IPS DF 6.9 (cell line): Measurements from ENCODE around the gene EYA4.
"Not testable (repeated sequence)": the region's sequence is repeated elsewhere in the genome, so short reads cannot be mapped to it uniquely, and the experiment has no call there.

Experiments
- DNase-seq: peaks from one replicate; pipeline ENCODE4 v3.0.0-alpha.2; 2013; ENCODE audit warnings: low read depth, low spot score
- H3K27ac ChIP-seq: one replicate; pipeline ENCODE4 v1.5.1; 2013; ENCODE audit warnings: low read length, control low read depth
- H3K27me3 ChIP-seq: 2 replicates; pipeline ENCODE4 v1.6.1; 2013; ENCODE audit warnings: mild to moderate bottlenecking, low read length; ENCODE audit not compliant: control insufficient read depth, insufficient read depth
- H3K36me3 ChIP-seq: 2 replicates; pipeline ENCODE4 v1.6.1; 2013; ENCODE audit warnings: low read length; ENCODE audit not compliant: control insufficient read depth, insufficient read depth
- H3K4me1 ChIP-seq: 2 replicates; pipeline ENCODE4 v1.6.1; 2013; ENCODE audit warnings: low read length; ENCODE audit not compliant: control insufficient read depth, insufficient read depth
- H3K4me3 ChIP-seq: 2 replicates; pipeline ENCODE4 v1.5.1; 2013; ENCODE audit warnings: mild to moderate bottlenecking, low read length
- H3K9me3 ChIP-seq: 2 replicates; pipeline ENCODE4 v1.6.1; 2013; ENCODE audit warnings: low read length, inconsistent platforms; ENCODE audit not compliant: control insufficient read depth, insufficient read depth
- WGBS: extraction: QIAGEN DNeasy Blood & Tissue Kit; methylation state at CpG from one replicate; pipeline ENCODE4 v1.1.7; 2013; ENCODE audit warnings: mixed read lengths, missing lambda C conversion rate; ENCODE audit not compliant: insufficient read length, insufficient coverage; 5-methylcytosine and 5-hydroxymethylcytosine counted together

The EYA4 gene

GRCh38 chr6:133551436-133551835 lies 310.3 kb downstream of the EYA4 start:
- Histone ChIP-seq H3K36me3 (no peaks in the 10 kb centered on the region), H3K9me3 (no peaks in the 10 kb centered on the region), H3K4me3 (no peak overlapping the region), H3K4me1 (no peaks in the 10 kb centered on the region; the same call in 1 of the 2 replicates), H3K27ac (no peak overlapping the region), H3K27me3 (no peaks in the 10 kb centered on the region)
- DNase-seq = no peak
- WGBS = no CpG with 5 or more reads among the region's 3 CpGs

GRCh38 chr6:133551847-133552341 lies 310.7 kb downstream of the EYA4 start:
- Histone ChIP-seq H3K36me3 (no peaks in the 10 kb centered on the region), H3K4me1 (no peaks in the 10 kb centered on the region; the same call in 1 of the 2 replicates), H3K9me3 (no peaks in the 10 kb centered on the region), H3K4me3 (no peak overlapping the region), H3K27ac (no peak overlapping the region), H3K27me3 (no peaks in the 10 kb centered on the region)
- no peak for DNase-seq
- no CpG with 5 or more reads among the region's 6 CpGs for WGBS

GRCh38 chr6:133553652-133554051 lies 312.5 kb downstream of the EYA4 start:
- Histone ChIP-seq H3K4me3 (no peak overlapping the region), H3K36me3 (no peaks in the 10 kb centered on the region), H3K27ac (no peak overlapping the region), H3K9me3 (no peaks in the 10 kb centered on the region), H3K4me1 (no peaks in the 10 kb centered on the region), H3K27me3 (no peaks in the 10 kb centered on the region)
- WGBS = no CpG with 5 or more reads among the region's 4 CpGs
- DNase-seq = no peak

- WGBS = no CpG with 5 or more reads among the region's 1 CpG
- H3K4me1 ChIP-seq, H3K27me3 ChIP-seq, DNase-seq, H3K27ac ChIP-seq, H3K36me3 ChIP-seq, H3K4me3 ChIP-seq, H3K9me3 ChIP-seq: not testable (repeated sequence)
Measured at GRCh38 chr6:133554121-133554520, 313.0 kb downstream of the EYA4 start.

GRCh38 chr6:133555685-133556084 lies 314.5 kb downstream of the EYA4 start:
- H3K27ac ChIP-seq = no peak overlapping the region
- H3K4me3 ChIP-seq = no peak overlapping the region

GRCh38 chr6:133559926-133560325 lies 318.8 kb downstream of the EYA4 start:
- Histone ChIP-seq H3K27me3 (no peaks in the 10 kb centered on the region), H3K9me3 (no peaks in the 10 kb centered on the region), H3K4me3 (no peak overlapping the region), H3K27ac (no peak overlapping the region), H3K36me3 (no peaks in the 10 kb centered on the region), H3K4me1 (no peaks in the 10 kb centered on the region)
- WGBS = no CpG with 5 or more reads among the region's 2 CpGs
- no peak for DNase-seq

More at GRCh38 chr6:133555685-133556084, 314.5 kb downstream of the EYA4 start:
- H3K9me3 ChIP-seq = no peaks in the 10 kb centered on the region
- no peak for DNase-seq
- H3K4me1 ChIP-seq = no peaks in the 10 kb centered on the region
- H3K27me3 ChIP-seq = no peaks in the 10 kb centered on the region
- WGBS = no CpG with 5 or more reads among the region's 2 CpGs
- H3K36me3 ChIP-seq = no peaks in the 10 kb centered on the region

- no peak overlapping the region for H3K4me3 ChIP-seq
- H3K9me3 ChIP-seq = no peaks in the 10 kb centered on the region
- no CpG with 5 or more reads among the region's 6 CpGs for WGBS
- DNase-seq = no peak
- H3K4me1 ChIP-seq = no peaks in the 10 kb centered on the region
- no peaks in the 10 kb centered on the region; the same call in 1 of the 2 replicates for H3K27me3 ChIP-seq
- no peak overlapping the region for H3K27ac ChIP-seq
- no peaks in the 10 kb centered on the region for H3K36me3 ChIP-seq
Measured at GRCh38 chr6:133567636-133568035, 326.5 kb downstream of the EYA4 start.

GRCh38 chr6:133568970-133569889 lies 328.1 kb downstream of the EYA4 start:
- Histone ChIP-seq H3K36me3 (no peaks in the 10 kb centered on the region), H3K4me1 (no peaks in the 10 kb centered on the region), H3K9me3 (no peaks in the 10 kb centered on the region), H3K4me3 (no peak overlapping the region; the same call in 1 of the 2 replicates), H3K27me3 (no peaks in the 10 kb centered on the region; the same call in 1 of the 2 replicates), H3K27ac (no peak overlapping the region)
- WGBS = no CpG with 5 or more reads among the region's 18 CpGs
- DNase-seq = no peak

GRCh38 chr6:133571681-133572080 lies 330.5 kb downstream of the EYA4 start:
- no peak overlapping the region for H3K27ac ChIP-seq
- WGBS = no CpG with 5 or more reads among the region's 3 CpGs

GRCh38 chr6:133577851-133578250 lies 336.7 kb downstream of the EYA4 start:
- H3K4me3 ChIP-seq = no peak overlapping the region
- no CpG with 5 or more reads among the region's 1 CpG for WGBS
- no peak for DNase-seq
- no peaks in the 10 kb centered on the region for H3K27me3 ChIP-seq
- H3K4me1 ChIP-seq = no peaks in the 10 kb centered on the region
- H3K36me3 ChIP-seq = no peaks in the 10 kb centered on the region
- no peaks in the 10 kb centered on the region for H3K9me3 ChIP-seq
- H3K27ac ChIP-seq = no peak overlapping the region

More at GRCh38 chr6:133571681-133572080, 330.5 kb downstream of the EYA4 start:
- Histone ChIP-seq H3K36me3 (no peaks in the 10 kb centered on the region), H3K4me3 (no peak overlapping the region), H3K27me3 (no peaks in the 10 kb centered on the region; the same call in 1 of the 2 replicates), H3K4me1 (no peaks in the 10 kb centered on the region), H3K9me3 (no peaks in the 10 kb centered on the region)
- no peak for DNase-seq
